Measurements from ENCODE around the gene EVC. TPM values are rescaled to one million over a fixed set of nuclear protein-coding genes. Genes with fewer than 3 reads are reported as not detected.
A peak's percentile ranks its signal among the peaks of the same experiment; 100 is the strongest.

EVC gene
- total RNA-seq, 1 donor from 2014 or later: 27.6 TPM

GRCh38 chr4:5676763-5677162 lies 34.2 kb upstream of the EVC start:
- H3K36me3 ChIP-seq: peaks cover 15% of the 10 kb centered on the region
- no peak overlapping the region for H3K4me3 ChIP-seq
- H3K27me3 ChIP-seq: no peaks in the 10 kb centered on the region
- no peak for DNase-seq
- ATAC-seq: no peak
- intact Hi-C loops (cut with DNase I): no loop called here
- no peaks in the 10 kb centered on the region for H3K9me3 ChIP-seq
- TF ChIP-seq CTCF (IDR thresholded peaks at IDR 0.05): no peak
- no peaks in the 10 kb centered on the region for H3K4me1 ChIP-seq
- H3K27ac ChIP-seq: no peak overlapping the region

GRCh38 chr4:5678977-5679376 lies 32.0 kb upstream of the EVC start:
- no peak for TF ChIP-seq CTCF (IDR thresholded peaks at IDR 0.05)
- ATAC-seq (no peak), DNase-seq (no peak)
- peaks cover 18% of the 10 kb centered on the region for H3K36me3 ChIP-seq
- H3K27me3 ChIP-seq: no peaks in the 10 kb centered on the region
- H3K9me3 ChIP-seq: no peaks in the 10 kb centered on the region
- no peak overlapping the region for H3K4me3 ChIP-seq
- H3K27ac ChIP-seq: no peak overlapping the region
- intact Hi-C loops (cut with DNase I): no loop called here
- H3K4me1 ChIP-seq: no peaks in the 10 kb centered on the region

DNA sequence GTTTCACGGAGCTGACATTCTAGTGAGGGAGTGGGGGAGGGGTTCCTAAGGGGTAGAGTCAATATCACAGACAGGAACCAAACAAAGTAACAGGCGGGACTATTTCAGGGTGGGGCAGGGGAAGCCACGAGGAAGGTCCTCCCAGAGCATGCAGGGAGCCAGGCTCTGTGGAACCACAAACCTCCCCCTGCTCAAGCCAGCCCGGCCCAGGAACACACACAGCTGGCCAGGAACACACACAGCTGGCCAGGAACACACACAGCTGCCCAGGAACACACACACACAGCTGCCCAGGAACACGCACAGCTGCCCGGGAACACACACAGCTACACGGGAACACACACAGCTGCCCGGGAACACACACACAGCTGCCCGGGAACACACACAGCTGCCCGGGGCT lies 27.4 kb upstream of the EVC start:
- Histone ChIP-seq H3K4me3 (no peak overlapping the region), H3K27me3 (no peaks in the 10 kb centered on the region), H3K9me3 (no peaks in the 10 kb centered on the region), H3K4me1 (no peaks in the 10 kb centered on the region), H3K27ac (no peak overlapping the region), H3K36me3 (peaks cover 41% of the 10 kb centered on the region)
- TF ChIP-seq CTCF (IDR thresholded peaks at IDR 0.05): no peak
- no peak for DNase-seq
- intact Hi-C loops (cut with DNase I): no loop called here
- peak; percentile 15 for ATAC-seq

- Histone ChIP-seq H3K27ac (no peak overlapping the region), H3K36me3 (peaks cover 51% of the 10 kb centered on the region), H3K4me3 (no peak overlapping the region), H3K27me3 (no peaks in the 10 kb centered on the region), H3K4me1 (no peaks in the 10 kb centered on the region), H3K9me3 (no peaks in the 10 kb centered on the region)
- TF ChIP-seq CTCF (IDR thresholded peaks at IDR 0.05): no peak
- DNase-seq: no peak
- intact Hi-C loops (cut with DNase I): no loop called here
- ATAC-seq: no peak
These were observed 25.7 kb upstream of the EVC start for GRCh38 chr4:5685296-5685695.

GRCh38 chr4:5686338-5686737 lies 24.7 kb upstream of the EVC start:
- Histone ChIP-seq H3K4me3 (no peak overlapping the region), H3K4me1 (no peaks in the 10 kb centered on the region), H3K27me3 (no peaks in the 10 kb centered on the region), H3K27ac (no peak overlapping the region), H3K36me3 (peaks cover 55% of the 10 kb centered on the region), H3K9me3 (no peaks in the 10 kb centered on the region)
- DNase-seq (no peak), ATAC-seq (no peak)
- intact Hi-C loops (cut with DNase I): no loop called here
- no peak for TF ChIP-seq CTCF (IDR thresholded peaks at IDR 0.05)

GRCh38 chr4:5689065-5689464 lies 21.9 kb upstream of the EVC start:
- DNase-seq: no peak
- H3K36me3 ChIP-seq: peaks cover 69% of the 10 kb centered on the region
- no peak overlapping the region for H3K27ac ChIP-seq
- H3K27me3 ChIP-seq: no peaks in the 10 kb centered on the region
- H3K4me3 ChIP-seq: no peak overlapping the region
- TF ChIP-seq CTCF (IDR thresholded peaks at IDR 0.05): no peak
- no peaks in the 10 kb centered on the region for H3K9me3 ChIP-seq
- ATAC-seq: no peak
- no peaks in the 10 kb centered on the region for H3K4me1 ChIP-seq
- intact Hi-C loops (cut with DNase I): no loop called here

Measured in upper lobe of right lung (tissue), 1 donor.